Stimulated activated CD4-positive, alpha-beta T cell treated with anti-CD3 and anti-CD28 coated beads, Interleukin-12 subunit alpha, Interleukin-12 subunit beta, amount 100 ng/mL, for 4 hours (primary cell): ENCODE data around the gene SETDB2.

ENCODE experiments used
- DNase-seq: peaks from one replicate; pipeline ENCODE4 v3.0.0-alpha.2; 2020

Gene SETDB2

GRCh38 chr13:49443704-49444523, at the start of gene SETDB2, which contains the start of gene CAB39L:
SETDB2 (plus strand) TSS chr13:49444274; CDS start chr13:49451894, 7,620 bp downstream.
CAB39L (minus strand) TSS chr13:49444064; CDS start chr13:49382910, 61,154 bp downstream.
- DNase-seq = peak; percentile 96

- no peak for DNase-seq
Observed at GRCh38 chr13:49395451-49395865, 48.6 kb upstream of the SETDB2 start.

GRCh38 chr13:49395878-49396380, 48.1 kb upstream of the SETDB2 start:
- no peak for DNase-seq

GRCh38 chr13:49399801-49400472, 44.1 kb upstream of the SETDB2 start:
- DNase-seq = no peak

- DNase-seq = no peak
Observed at GRCh38 chr13:49400755-49401659, 43.1 kb upstream of the SETDB2 start.

- DNase-seq = no peak
Observed at GRCh38 chr13:49403996-49404702, 39.9 kb upstream of the SETDB2 start.

GRCh38 chr13:49404703-49405020, 39.4 kb upstream of the SETDB2 start:
- no peak for DNase-seq

GRCh38 chr13:49407068-49407467, 37.0 kb upstream of the SETDB2 start:
- no peak for DNase-seq

GRCh38 chr13:49407936-49408335, 36.1 kb upstream of the SETDB2 start:
- no peak for DNase-seq

- DNase-seq = no peak
Observed at GRCh38 chr13:49409008-49409407, 35.1 kb upstream of the SETDB2 start.

GRCh38 chr13:49410006-49410405, 34.1 kb upstream of the SETDB2 start:
- no peak for DNase-seq

GRCh38 chr13:49410477-49410876, 33.6 kb upstream of the SETDB2 start:
- no peak for DNase-seq

GRCh38 chr13:49411353-49411752, 32.7 kb upstream of the SETDB2 start:
- no peak for DNase-seq

- no peak for DNase-seq
Observed at GRCh38 chr13:49412749-49413148, 31.3 kb upstream of the SETDB2 start.

- DNase-seq = no peak
Observed at GRCh38 chr13:49417161-49417560, 26.9 kb upstream of the SETDB2 start.

GRCh38 chr13:49418206-49418605, 25.9 kb upstream of the SETDB2 start:
- DNase-seq = no peak

GRCh38 chr13:49419276-49419675, 24.8 kb upstream of the SETDB2 start:
- no peak for DNase-seq

GRCh38 chr13:49421391-49421790, 22.7 kb upstream of the SETDB2 start:
- no peak for DNase-seq

- no peak for DNase-seq
Observed at GRCh38 chr13:49424011-49424560, 20.0 kb upstream of the SETDB2 start.

GRCh38 chr13:49428041-49428763, 15.9 kb upstream of the SETDB2 start:
- DNase-seq = no peak

- no peak for DNase-seq
Observed at GRCh38 chr13:49429121-49429520, 15.0 kb upstream of the SETDB2 start.
